ENCODE measurements around the gene MATCAP1. TPM values are rescaled to one million over a fixed set of nuclear protein-coding genes. Genes with fewer than 3 reads are reported as not detected.

The MATCAP1 gene
- total RNA-seq, 2 donors from 2014 or later: 13.7 to 28.4 TPM

- peak overlapping the region in 1 of 2 donors; percentile 29 for H3K27ac ChIP-seq
- peaks cover 19 to 31% of the 10 kb centered on the region in 2 donors for H3K4me1 ChIP-seq (ENCODE audit: control insufficient read depth in 1 of 2, low read depth in 2 of 2)
- TF ChIP-seq, protein P1, sequence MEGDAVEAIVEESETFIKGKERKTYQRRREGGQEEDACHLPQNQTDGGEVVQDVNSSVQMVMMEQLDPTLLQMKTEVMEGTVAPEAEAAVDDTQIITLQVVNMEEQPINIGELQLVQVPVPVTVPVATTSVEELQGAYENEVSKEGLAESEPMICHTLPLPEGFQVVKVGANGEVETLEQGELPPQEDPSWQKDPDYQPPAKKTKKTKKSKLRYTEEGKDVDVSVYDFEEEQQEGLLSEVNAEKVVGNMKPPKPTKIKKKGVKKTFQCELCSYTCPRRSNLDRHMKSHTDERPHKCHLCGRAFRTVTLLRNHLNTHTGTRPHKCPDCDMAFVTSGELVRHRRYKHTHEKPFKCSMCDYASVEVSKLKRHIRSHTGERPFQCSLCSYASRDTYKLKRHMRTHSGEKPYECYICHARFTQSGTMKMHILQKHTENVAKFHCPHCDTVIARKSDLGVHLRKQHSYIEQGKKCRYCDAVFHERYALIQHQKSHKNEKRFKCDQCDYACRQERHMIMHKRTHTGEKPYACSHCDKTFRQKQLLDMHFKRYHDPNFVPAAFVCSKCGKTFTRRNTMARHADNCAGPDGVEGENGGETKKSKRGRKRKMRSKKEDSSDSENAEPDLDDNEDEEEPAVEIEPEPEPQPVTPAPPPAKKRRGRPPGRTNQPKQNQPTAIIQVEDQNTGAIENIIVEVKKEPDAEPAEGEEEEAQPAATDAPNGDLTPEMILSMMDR (IDR thresholded peaks at IDR 0.05): no peak
- H3K4me3 ChIP-seq: peak overlapping the region; percentile 81
- H3K27me3 ChIP-seq (replicated peaks; ENCODE audit: insufficient read depth): no peaks in the 10 kb centered on the region
- H3K36me3 ChIP-seq: peaks cover 37% of the 10 kb centered on the region
- ATAC-seq (ENCODE audit: insufficient number of reproducible peaks, low FRiP score, low read depth) (no peak), DNase-seq (ENCODE audit: low spot score) (no peak)
- no peaks in the 10 kb centered on the region for H3K9me3 ChIP-seq
Measured at GRCh38 chr16:67192781-67193361, 9.1 kb upstream of the MATCAP1 start.

GRCh38 chr16:67191995-67192681 is 8.4 kb upstream of the MATCAP1 start, which contains the start of gene E2F4:
Gene E2F4, plus strand, starts transcription at chr16:67192155. Its CDS starts 73 bp downstream, at chr16:67192228.
- H3K4me3 ChIP-seq: peak within 1 kb of the TSS; percentile 81
- TF ChIP-seq, protein P1 (IDR thresholded peaks at IDR 0.05): no peak
- H3K9me3 ChIP-seq: no peaks in the 10 kb centered on the region
- H3K27ac ChIP-seq: peak within 1 kb of the TSS; percentile 29 to 49
- DNase-seq (ENCODE audit: low spot score): peak; percentile 58
- H3K4me1 ChIP-seq (ENCODE audit: control insufficient read depth in 1 of 2, low read depth in 2 of 2): peaks cover 19 to 28% of the 10 kb centered on the region in 2 donors
- no peaks in the 10 kb centered on the region for H3K27me3 ChIP-seq (replicated peaks; ENCODE audit: insufficient read depth)
- peaks cover 31% of the 10 kb centered on the region for H3K36me3 ChIP-seq
- ATAC-seq (ENCODE audit: insufficient number of reproducible peaks, low FRiP score, low read depth): peak; percentile 79

- Histone ChIP-seq H3K4me1 (ENCODE audit: control insufficient read depth in 1 of 2, low read depth in 2 of 2) (peaks cover 19 to 28% of the 10 kb centered on the region in 2 donors), H3K27me3 (replicated peaks; ENCODE audit: insufficient read depth) (no peaks in the 10 kb centered on the region), H3K9me3 (no peaks in the 10 kb centered on the region), H3K27ac (no peak overlapping the region), H3K36me3 (peaks cover 25% of the 10 kb centered on the region), H3K4me3 (peak overlapping the region; percentile 81)
- TF ChIP-seq, protein P1 (IDR thresholded peaks at IDR 0.05): no peak
- DNase-seq (ENCODE audit: low spot score): no peak
- ATAC-seq (ENCODE audit: insufficient number of reproducible peaks, low FRiP score, low read depth): no peak
Measured at GRCh38 chr16:67191411-67191994, 7.7 kb upstream of the MATCAP1 start.

GRCh38 chr16:67190448-67191399 is 7.0 kb upstream of the MATCAP1 start:
- DNase-seq (ENCODE audit: low spot score): no peak
- Histone ChIP-seq H3K9me3 (no peaks in the 10 kb centered on the region), H3K4me1 (ENCODE audit: control insufficient read depth in 1 of 2, low read depth in 2 of 2) (peaks cover 19 to 31% of the 10 kb centered on the region in 2 donors), H3K36me3 (peaks cover 17% of the 10 kb centered on the region), H3K27ac (no peak overlapping the region), H3K27me3 (replicated peaks; ENCODE audit: insufficient read depth) (no peaks in the 10 kb centered on the region), H3K4me3 (no peak overlapping the region)
- TF ChIP-seq, protein P1 (IDR thresholded peaks at IDR 0.05): no peak
- no peak for ATAC-seq (ENCODE audit: insufficient number of reproducible peaks, low FRiP score, low read depth)
